ENCODE data around the gene HLCS.
A peak's percentile ranks its signal among the peaks of the same experiment; 100 is the strongest.

The HLCS gene

GRCh38 chr21:36859744-36860501 is 106.5 kb downstream of the HLCS start (continued):
- TF ChIP-seq PATZ1 (tag by site-specific recombination; IDR thresholded peaks at IDR 0.05): peak; percentile 80
- TF ChIP-seq ZSCAN5A (tag by site-specific recombination; IDR thresholded peaks at IDR 0.05): no peak
- TF ChIP-seq HOXD13 (CRISPR knock-in tag; IDR thresholded peaks at IDR 0.05; ENCODE audit: borderline replicate concordance): no peak
- no peak for TF ChIP-seq PRDM2 (tag by site-specific recombination; IDR thresholded peaks at IDR 0.05; ENCODE audit: borderline replicate concordance)
- TF ChIP-seq ZNF362 (tag by site-specific recombination; IDR thresholded peaks at IDR 0.05): no peak
- peak; percentile 87 for TF ChIP-seq ZNF664 (tag by site-specific recombination; IDR thresholded peaks at IDR 0.05)
- TF ChIP-seq KLF1 (tag by site-specific recombination; IDR thresholded peaks at IDR 0.05): peak; percentile 76
- 0 out of 2 replicates have a peak, but pooled peaks have one; percentile 21 for TF ChIP-seq ZNF600 (tag by site-specific recombination; IDR thresholded peaks at IDR 0.05)
- TF ChIP-seq ZNF398 (tag by site-specific recombination; IDR thresholded peaks at IDR 0.05): peak; percentile 27; the same call in 1 of the 2 replicates
- no peak for TF ChIP-seq OSR2 (tag by site-specific recombination; IDR thresholded peaks at IDR 0.05)
- TF ChIP-seq ELK4 (IDR thresholded peaks at IDR 0.05; ENCODE audit: borderline replicate concordance, low read depth, low read length): no peak
- TF ChIP-seq ZNF677 (tag by site-specific recombination; IDR thresholded peaks at IDR 0.05): no peak
- no peak for TF ChIP-seq ZNF555 (tag by site-specific recombination; conservative IDR thresholded peaks at IDR 0.05)
- peak; percentile 91 for TF ChIP-seq KLF9 (tag by site-specific recombination; IDR thresholded peaks at IDR 0.05; ENCODE audit: low read depth)
- TF ChIP-seq PBX3 (CRISPR knock-in tag; IDR thresholded peaks at IDR 0.05): no peak
